GM21825 (cell line): Measurements from ENCODE around the gene CENPL.

Source experiments
- ATAC-seq: cut with Tn5 transposase; IDR thresholded peaks from one replicate; pipeline ENCODE4 v1.9.1; 2021; ENCODE audit warnings: mild to moderate bottlenecking, moderate library complexity; ENCODE audit not compliant: unreplicated experiment

Gene CENPL

DNA sequence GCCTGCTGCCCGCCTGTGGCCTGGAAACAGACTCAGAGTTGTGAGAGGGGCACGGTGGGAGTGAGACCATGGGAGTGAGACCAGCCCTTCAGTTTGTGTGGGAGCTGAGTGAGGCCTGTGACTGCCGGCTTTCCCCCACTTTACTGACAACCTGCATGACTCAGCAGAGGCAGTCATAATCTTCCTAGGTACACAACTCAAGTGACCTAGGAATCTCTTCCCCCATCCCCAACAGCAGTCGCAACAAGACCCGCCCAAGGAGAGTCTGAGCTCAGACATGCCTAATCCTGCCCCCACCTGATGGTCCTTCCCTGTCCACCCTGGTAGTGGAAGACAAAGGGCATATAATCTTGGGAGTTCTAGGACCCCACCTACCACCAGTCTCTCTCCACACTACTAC lies 65.7 kb downstream of the CENPL start:
- no peak for ATAC-seq

DNA sequence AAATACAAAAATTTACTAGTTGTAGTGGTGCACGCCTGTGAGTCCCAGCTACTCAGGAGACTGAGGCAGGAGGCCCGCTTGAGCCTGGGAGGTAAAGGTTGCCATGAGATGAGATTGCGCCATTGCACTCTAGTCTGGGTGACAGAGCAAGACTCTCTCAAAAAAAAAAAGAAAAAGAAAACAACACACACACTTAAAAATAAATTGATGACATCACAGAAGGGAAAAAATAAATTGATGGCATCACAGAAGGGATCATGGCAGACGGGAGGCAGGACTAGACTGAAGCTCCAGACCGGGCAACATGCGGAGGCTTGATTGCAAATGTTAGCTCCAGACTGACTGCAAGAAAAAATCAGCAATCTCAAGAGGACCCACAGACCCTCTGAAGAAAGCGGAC lies 66.6 kb downstream of the CENPL start:
- ATAC-seq: no peak

DNA sequence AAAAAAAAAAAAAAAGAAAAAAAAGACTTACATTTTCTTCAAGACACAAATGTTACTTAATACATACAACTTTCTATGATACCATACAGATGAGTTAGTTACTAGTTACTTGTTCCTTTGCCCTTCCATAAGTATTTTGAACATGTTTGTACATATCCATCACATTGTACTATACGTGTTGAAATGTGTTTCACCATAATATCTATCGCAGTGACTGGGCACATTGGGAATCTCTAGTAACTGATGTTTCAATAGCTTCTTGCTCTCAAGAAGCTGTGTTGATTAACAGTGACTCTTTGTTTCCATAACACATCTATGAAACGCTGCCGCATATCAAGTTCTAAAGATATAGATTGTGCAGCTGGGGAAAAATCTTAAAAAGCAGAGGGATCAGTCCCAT lies 67.0 kb downstream of the CENPL start:
- ATAC-seq: no peak

DNA sequence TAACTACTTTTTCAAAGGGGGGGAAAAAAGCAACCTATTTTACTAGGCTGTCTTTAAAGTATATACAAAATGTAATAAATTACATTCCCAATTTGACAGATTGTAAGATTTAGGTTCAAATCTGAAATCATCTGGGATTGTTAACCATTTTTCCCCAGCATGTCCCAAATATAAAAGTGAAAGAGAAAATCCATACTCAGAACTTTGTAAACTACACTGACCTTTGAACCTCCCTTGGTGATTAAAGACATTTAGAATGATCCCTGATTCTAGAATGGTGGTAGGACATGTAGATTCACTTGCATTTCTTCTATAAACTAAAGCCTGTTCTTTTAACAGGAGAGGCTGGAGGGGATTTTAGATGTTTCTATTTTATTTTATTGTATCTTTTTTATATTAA lies 70.9 kb downstream of the CENPL start:
- ATAC-seq: no peak
